Hepatocyte (in vitro differentiated cells): Measurements from ENCODE around the gene PCDH9.

Experiments used
- CTCF ChIP-seq: fragments of 200-600 bp; sonication (generic); IDR thresholded peaks from 2 replicates; pipeline ENCODE4 v1.5.1; 2016; ENCODE audit warnings: antibody characterized with exemption, mild to moderate bottlenecking; ENCODE audit not compliant: poor library complexity
- EZH2 ChIP-seq: fragments of 200-600 bp; sonication (generic); IDR thresholded peaks from 2 replicates; pipeline ENCODE4 v1.6.1; 2016; ENCODE audit warnings: antibody characterized with exemption, mild to moderate bottlenecking, borderline replicate concordance

- TF ChIP-seq CTCF: no peak
- no peak for TF ChIP-seq EZH2
Observed at GRCh38 chr13:67147342-67148133, 82.6 kb downstream of the PCDH9 start.
